BE2C (cell line): ENCODE data around the gene THSD1.

Source experiments
- DNase-seq: peaks from one replicate; pipeline ENCODE4 v3.0.0-alpha.2; 2020
- H3K27me3 ChIP-seq: fragments of 250-450 bp; sonication (Bioruptor Pico); 2 replicates; pipeline ENCODE4 v1.5.1; 2020; ENCODE audit warnings: mild to moderate bottlenecking
- H3K36me3 ChIP-seq: fragments of 250-450 bp; sonication (Bioruptor Pico); 2 replicates; pipeline ENCODE4 v1.5.1; 2020; ENCODE audit warnings: mild to moderate bottlenecking
- H3K4me1 ChIP-seq: fragments of 250-450 bp; sonication (Bioruptor Pico); 2 replicates; pipeline ENCODE4 v1.5.1; 2020
- H3K4me3 ChIP-seq: 2 replicates; pipeline ENCODE4 v1.5.1; 2011; ENCODE audit warnings: low read depth, low read length
- H3K9me3 ChIP-seq: fragments of 250-450 bp; sonication (Bioruptor Pico); 2 replicates; pipeline ENCODE4 v1.5.1; 2020
- CTCF ChIP-seq: IDR thresholded peaks from 2 replicates; pipeline ENCODE4 v1.5.1; 2012; ENCODE audit warnings: mild to moderate bottlenecking, low read depth, low read length

The THSD1 gene

DNA sequence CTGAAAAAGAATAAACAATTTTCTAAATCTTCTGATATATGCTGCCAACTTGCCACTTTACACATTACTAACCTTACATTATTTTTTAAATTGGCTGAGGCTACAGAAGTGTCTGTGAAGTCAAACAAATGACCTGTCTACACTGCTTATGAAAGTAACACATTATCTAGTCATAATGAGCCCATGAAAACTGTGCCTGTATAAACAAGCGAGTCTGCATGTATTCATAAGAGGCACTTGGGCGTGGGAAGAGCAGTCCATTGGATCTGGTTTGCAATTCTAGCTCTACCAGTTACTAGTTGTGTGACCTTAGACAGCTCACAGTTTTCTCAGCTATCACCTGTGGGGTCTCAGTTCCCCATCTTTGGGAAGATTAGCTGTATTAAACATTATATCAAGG is 41.4 kb upstream of the THSD1 start:
- H3K36me3 ChIP-seq: peaks cover 6% of the 10 kb centered on the region
- no peak for DNase-seq
- H3K4me3 ChIP-seq: no peak overlapping the region
- H3K27me3 ChIP-seq: no peaks in the 10 kb centered on the region
- no peak for TF ChIP-seq CTCF
- H3K4me1 ChIP-seq: no peaks in the 10 kb centered on the region
- no peaks in the 10 kb centered on the region for H3K9me3 ChIP-seq

GRCh38 chr13:52446265-52446664 is 40.3 kb upstream of the THSD1 start:
- Histone ChIP-seq H3K27me3 (no peaks in the 10 kb centered on the region), H3K4me1 (no peaks in the 10 kb centered on the region), H3K4me3 (no peak overlapping the region), H3K36me3 (peaks cover 7% of the 10 kb centered on the region), H3K9me3 (no peaks in the 10 kb centered on the region)
- TF ChIP-seq CTCF: no peak
- DNase-seq: no peak

- TF ChIP-seq CTCF: no peak
- H3K4me1 ChIP-seq: peaks cover 5% of the 10 kb centered on the region; the same call in 1 of the 2 replicates
- DNase-seq: no peak
- peaks cover 54% of the 10 kb centered on the region for H3K36me3 ChIP-seq
- no peaks in the 10 kb centered on the region for H3K27me3 ChIP-seq
- H3K9me3 ChIP-seq: no peaks in the 10 kb centered on the region
- no peak overlapping the region for H3K4me3 ChIP-seq
Observed at GRCh38 chr13:52432456-52432855, 26.5 kb upstream of the THSD1 start.

GRCh38 chr13:52428295-52428694 is 22.3 kb upstream of the THSD1 start:
- H3K4me1 ChIP-seq: peaks cover 5% of the 10 kb centered on the region; the same call in 1 of the 2 replicates
- H3K36me3 ChIP-seq: peaks cover 53% of the 10 kb centered on the region
- no peak overlapping the region for H3K4me3 ChIP-seq
- DNase-seq: no peak
- H3K27me3 ChIP-seq: no peaks in the 10 kb centered on the region
- no peaks in the 10 kb centered on the region for H3K9me3 ChIP-seq
- TF ChIP-seq CTCF: no peak

GRCh38 chr13:52421216-52421615 is 15.2 kb upstream of the THSD1 start:
- Histone ChIP-seq H3K27me3 (no peaks in the 10 kb centered on the region), H3K4me1 (peaks cover 7% of the 10 kb centered on the region; the same call in 1 of the 2 replicates), H3K36me3 (peaks cover 44% of the 10 kb centered on the region), H3K4me3 (no peak overlapping the region), H3K9me3 (no peaks in the 10 kb centered on the region)
- TF ChIP-seq CTCF: no peak
- no peak for DNase-seq

GRCh38 chr13:52419080-52419479 is 13.1 kb upstream of the THSD1 start:
- Histone ChIP-seq H3K27me3 (no peaks in the 10 kb centered on the region), H3K4me1 (peaks cover 7% of the 10 kb centered on the region; the same call in 1 of the 2 replicates), H3K9me3 (no peaks in the 10 kb centered on the region), H3K4me3 (no peak overlapping the region), H3K36me3 (peaks cover 40% of the 10 kb centered on the region)
- DNase-seq: no peak
- no peak for TF ChIP-seq CTCF
